HFFc6 (cell line): ENCODE results near the gene ETV3. TPM values are rescaled to one million over a fixed set of nuclear protein-coding genes. Genes with fewer than 3 reads are reported as not detected.
A peak's percentile ranks its signal among the peaks of the same experiment; 100 is the strongest.

Experiments used
- DNase-seq: peaks from one replicate; pipeline ENCODE4 v3.0.0-alpha.2; 2018
- H3K27ac Mint-ChIP-seq: 2 replicates; pipeline ENCODE4 v1.8.0; 2020; ENCODE audit warnings: mild to moderate bottlenecking, mixed read lengths
- H3K27me3 Mint-ChIP-seq: 2 replicates; pipeline ENCODE4 v1.8.0; 2021; ENCODE audit warnings: mild to moderate bottlenecking, moderate library complexity, mixed read lengths; ENCODE audit not compliant: insufficient read depth
- H3K36me3 Mint-ChIP-seq: 2 replicates; pipeline ENCODE4 v1.8.0; 2021; ENCODE audit warnings: low read depth, mixed read lengths
- H3K4me1 Mint-ChIP-seq: 2 replicates; pipeline ENCODE4 v1.8.0; 2020; ENCODE audit warnings: low read depth, mixed read lengths
- H3K4me3 Mint-ChIP-seq: 2 replicates; pipeline ENCODE4 v1.8.0; 2020; ENCODE audit warnings: mild to moderate bottlenecking, moderate library complexity, mixed read lengths
- H3K9me3 Mint-ChIP-seq: 2 replicates; pipeline ENCODE4 v1.8.0; 2020; ENCODE audit warnings: mild to moderate bottlenecking, mixed read lengths
- total RNA-seq, 6 experiments: library from RNA; stranded (reverse); fragmentation: NEBNext Ultra II Directional; extraction: Animal tissue kit (Norgen Biotek cat#: 25700); gene quantifications; 2 replicates in 1 of 6; 3 replicates in 5 of 6; pipeline ENCODE4 v1.2.3, GENCODE V29; 2021
- TF ChIP-seq, protein P1 (sequence below): fragments of 200-600 bp; sonication (generic); IDR thresholded peaks from 2 replicates; pipeline ENCODE4 v1.5.0; 2021; ENCODE audit warnings: antibody characterized with exemption, mild to moderate bottlenecking

The ETV3 gene
- total RNA-seq, 6 experiments from 2014 or later: 20.0 to 22.9 (median 21.0) TPM

DNA sequence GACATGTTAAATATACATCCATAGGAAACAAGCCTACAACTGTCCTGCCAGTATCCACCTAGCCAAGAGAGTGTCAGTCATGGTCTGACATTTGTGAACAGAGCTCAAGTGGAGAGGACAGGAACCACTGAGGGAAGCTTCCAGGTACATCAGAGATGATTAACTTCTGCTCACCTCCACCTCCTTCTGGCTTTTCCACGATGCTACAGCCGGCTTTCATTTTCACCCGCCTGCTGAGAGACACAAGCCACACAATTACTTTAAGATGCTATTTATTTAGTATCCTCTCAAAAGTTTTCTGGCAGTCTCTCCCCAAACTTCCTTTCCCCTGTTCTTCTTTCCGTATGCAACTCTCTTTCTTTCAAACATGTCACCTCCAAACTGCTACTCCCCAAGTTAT is 2.1 kb downstream of the ETV3 start:
- TF ChIP-seq, protein P1, sequence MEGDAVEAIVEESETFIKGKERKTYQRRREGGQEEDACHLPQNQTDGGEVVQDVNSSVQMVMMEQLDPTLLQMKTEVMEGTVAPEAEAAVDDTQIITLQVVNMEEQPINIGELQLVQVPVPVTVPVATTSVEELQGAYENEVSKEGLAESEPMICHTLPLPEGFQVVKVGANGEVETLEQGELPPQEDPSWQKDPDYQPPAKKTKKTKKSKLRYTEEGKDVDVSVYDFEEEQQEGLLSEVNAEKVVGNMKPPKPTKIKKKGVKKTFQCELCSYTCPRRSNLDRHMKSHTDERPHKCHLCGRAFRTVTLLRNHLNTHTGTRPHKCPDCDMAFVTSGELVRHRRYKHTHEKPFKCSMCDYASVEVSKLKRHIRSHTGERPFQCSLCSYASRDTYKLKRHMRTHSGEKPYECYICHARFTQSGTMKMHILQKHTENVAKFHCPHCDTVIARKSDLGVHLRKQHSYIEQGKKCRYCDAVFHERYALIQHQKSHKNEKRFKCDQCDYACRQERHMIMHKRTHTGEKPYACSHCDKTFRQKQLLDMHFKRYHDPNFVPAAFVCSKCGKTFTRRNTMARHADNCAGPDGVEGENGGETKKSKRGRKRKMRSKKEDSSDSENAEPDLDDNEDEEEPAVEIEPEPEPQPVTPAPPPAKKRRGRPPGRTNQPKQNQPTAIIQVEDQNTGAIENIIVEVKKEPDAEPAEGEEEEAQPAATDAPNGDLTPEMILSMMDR: peak; percentile 26; the same call in 1 of the 2 replicates
- Mint-ChIP-seq H3K4me1 (peaks cover 37% of the 10 kb centered on the region), H3K27ac (peak overlapping the region; percentile 87; the same call in 1 of the 2 replicates), H3K27me3 (peaks cover 6% of the 10 kb centered on the region), H3K36me3 (peaks cover 41% of the 10 kb centered on the region), H3K4me3 (peak overlapping the region; percentile 99), H3K9me3 (no peaks in the 10 kb centered on the region; the same call in 1 of the 2 replicates)
- DNase-seq: no peak

DNA sequence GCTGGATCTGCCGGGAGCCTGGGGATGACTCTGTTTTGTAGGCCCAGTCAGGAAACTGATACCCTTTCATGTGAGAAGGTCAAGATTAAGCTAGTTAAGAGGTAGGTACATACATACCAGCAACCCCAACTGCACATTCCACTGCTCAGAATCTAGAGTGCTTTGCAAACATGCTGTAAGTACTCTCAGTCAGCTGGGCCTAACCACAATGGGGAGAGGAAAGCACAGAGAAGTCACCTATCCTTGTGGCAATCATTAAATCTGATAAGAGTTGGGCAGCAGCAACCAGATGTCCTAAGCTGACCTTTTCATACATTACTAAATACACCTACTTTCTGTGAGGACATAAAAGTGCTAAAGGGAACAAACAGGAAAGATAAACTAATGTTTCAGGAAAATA is 2.5 kb downstream of the ETV3 start:
- H3K4me1 Mint-ChIP-seq: peaks cover 35% of the 10 kb centered on the region
- no peak for DNase-seq
- peaks cover 43% of the 10 kb centered on the region for H3K36me3 Mint-ChIP-seq
- TF ChIP-seq, protein P1: no peak
- H3K4me3 Mint-ChIP-seq: peak overlapping the region; percentile 99
- peak overlapping the region; percentile 31 for H3K27ac Mint-ChIP-seq
- H3K9me3 Mint-ChIP-seq: no peaks in the 10 kb centered on the region; the same call in 1 of the 2 replicates
- peaks cover 4% of the 10 kb centered on the region for H3K27me3 Mint-ChIP-seq

DNA sequence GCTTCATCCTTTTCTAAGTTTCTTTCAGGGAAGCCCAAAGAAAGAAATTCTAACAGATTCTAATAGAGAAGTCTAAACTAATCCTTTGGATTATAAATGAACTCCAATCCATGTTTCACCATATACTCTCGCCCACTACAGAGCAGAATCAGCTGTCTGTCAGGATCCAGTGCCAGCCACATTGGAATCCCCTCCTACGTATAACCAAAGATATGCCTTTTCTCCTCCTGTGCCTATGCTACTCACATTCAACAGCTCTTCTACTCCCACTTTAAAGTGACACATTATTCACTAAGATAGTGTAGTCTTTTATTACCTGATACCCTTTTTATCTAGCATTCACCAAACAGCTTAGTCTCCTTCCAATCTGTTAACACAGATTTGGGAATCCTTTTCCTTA is 3.1 kb downstream of the ETV3 start:
- no peak overlapping the region for H3K4me3 Mint-ChIP-seq
- H3K36me3 Mint-ChIP-seq: peaks cover 45% of the 10 kb centered on the region
- DNase-seq: no peak
- H3K27me3 Mint-ChIP-seq: peaks cover 4% of the 10 kb centered on the region
- H3K27ac Mint-ChIP-seq: peak overlapping the region; percentile 31
- peaks cover 35% of the 10 kb centered on the region for H3K4me1 Mint-ChIP-seq
- no peaks in the 10 kb centered on the region; the same call in 1 of the 2 replicates for H3K9me3 Mint-ChIP-seq
- TF ChIP-seq, protein P1: no peak

DNA sequence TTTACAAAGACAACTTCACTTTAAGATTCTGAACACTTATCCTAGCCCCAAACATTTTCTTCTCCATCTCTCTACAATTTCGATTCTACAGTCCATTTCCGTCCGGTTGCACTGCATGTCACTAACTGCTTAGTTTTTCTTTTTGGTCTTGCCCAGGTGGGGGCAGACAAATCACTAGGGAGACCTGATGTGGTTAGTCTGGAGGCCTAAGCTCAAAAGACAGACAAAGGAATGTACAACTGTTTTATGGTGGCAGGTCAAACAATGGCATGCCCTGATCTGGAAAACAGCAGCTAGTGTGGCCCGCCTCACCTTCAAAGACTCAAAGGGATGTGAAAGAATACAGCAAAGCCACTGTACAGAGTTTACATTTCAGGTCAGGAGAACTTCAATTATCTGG is 3.8 kb downstream of the ETV3 start:
- peaks cover 32% of the 10 kb centered on the region for H3K4me1 Mint-ChIP-seq
- H3K36me3 Mint-ChIP-seq: peaks cover 45% of the 10 kb centered on the region
- H3K4me3 Mint-ChIP-seq: no peak overlapping the region
- H3K27me3 Mint-ChIP-seq: peaks cover 6% of the 10 kb centered on the region
- TF ChIP-seq, protein P1: no peak
- peak overlapping the region; percentile 36 for H3K27ac Mint-ChIP-seq
- no peaks in the 10 kb centered on the region; the same call in 1 of the 2 replicates for H3K9me3 Mint-ChIP-seq
- DNase-seq: no peak

DNA sequence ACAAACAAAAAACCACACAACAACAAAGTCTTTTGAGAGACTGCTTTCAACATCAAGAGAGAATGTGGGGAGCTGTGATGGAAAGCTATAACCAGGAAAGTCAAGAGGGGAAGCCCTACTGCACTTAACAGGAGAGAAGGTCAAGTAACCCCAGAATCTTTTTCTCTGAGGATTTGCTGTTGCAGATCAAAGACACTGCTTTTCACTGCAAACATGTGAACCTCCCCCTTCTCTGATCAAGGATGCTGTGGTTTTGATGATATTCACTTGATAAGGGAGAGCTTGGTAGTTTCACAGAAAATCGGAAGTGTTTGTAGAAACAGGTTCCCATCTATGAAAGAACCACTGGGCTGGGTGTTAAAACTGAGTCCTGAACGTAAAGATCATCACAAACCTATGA is 4.8 kb downstream of the ETV3 start:
- H3K27me3 Mint-ChIP-seq: peaks cover 6% of the 10 kb centered on the region
- H3K9me3 Mint-ChIP-seq: no peaks in the 10 kb centered on the region; the same call in 1 of the 2 replicates
- TF ChIP-seq, protein P1: no peak
- no peak overlapping the region for H3K4me3 Mint-ChIP-seq
- H3K36me3 Mint-ChIP-seq: peaks cover 48% of the 10 kb centered on the region
- 0 out of 2 replicates have a peak overlapping the region, but pooled peaks have one; percentile 4 for H3K27ac Mint-ChIP-seq
- peaks cover 24% of the 10 kb centered on the region for H3K4me1 Mint-ChIP-seq
- no peak for DNase-seq
